Activated CD4-positive, alpha-beta T cell treated with anti-CD3 and anti-CD28 coated beads, Interleukin-2, Interleukin-4, amounts not matched to agents 100 ng/mL and 50 ng/mL, durations not matched to agents 16 hours and 8 hours (primary cell): ENCODE measurements around the gene FAAP20.

Experiments
- DNase-seq: peaks from one replicate; pipeline ENCODE4 v3.0.0-alpha.2; 2020; ENCODE audit warnings: low spot score

FAAP20 gene

GRCh38 chr1:2229911-2230731 lies 35.5 kb upstream of the FAAP20 start:
- no peak for DNase-seq

GRCh38 chr1:2229037-2229864 lies 34.7 kb upstream of the FAAP20 start:
- peak; percentile 68 for DNase-seq

GRCh38 chr1:2228694-2229036 lies 34.1 kb upstream of the FAAP20 start:
- DNase-seq = no peak

DNA sequence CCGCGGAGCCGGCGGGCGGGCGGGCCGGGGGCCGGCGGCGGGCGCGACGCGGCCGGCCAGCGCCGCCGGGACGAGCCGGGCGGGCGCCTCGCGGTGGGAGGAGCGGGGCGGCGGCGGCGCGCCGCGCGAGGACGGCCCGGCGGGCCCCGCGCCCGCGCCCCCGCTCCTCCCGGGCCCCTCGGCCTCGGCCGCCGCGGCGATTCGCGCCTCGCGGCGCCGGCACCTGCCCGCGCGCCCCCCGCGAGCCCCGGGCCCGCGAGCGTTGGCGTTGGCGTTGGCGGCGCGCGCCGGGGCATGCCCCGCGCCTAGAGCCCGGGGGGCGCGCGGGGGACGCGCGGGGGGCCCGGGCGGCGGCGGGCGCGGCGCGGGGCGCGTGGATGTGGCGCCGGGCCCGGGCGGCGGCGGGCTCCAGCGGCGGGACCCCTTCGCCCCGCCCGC lies 33.6 kb upstream of the FAAP20 start, which contains the start of gene SKI:
Gene SKI, plus strand, starts transcription at position 163 of the 438 bp plus-strand sequence. CDS start 448 bp downstream, outside the sequence.
- no peak for DNase-seq

DNA sequence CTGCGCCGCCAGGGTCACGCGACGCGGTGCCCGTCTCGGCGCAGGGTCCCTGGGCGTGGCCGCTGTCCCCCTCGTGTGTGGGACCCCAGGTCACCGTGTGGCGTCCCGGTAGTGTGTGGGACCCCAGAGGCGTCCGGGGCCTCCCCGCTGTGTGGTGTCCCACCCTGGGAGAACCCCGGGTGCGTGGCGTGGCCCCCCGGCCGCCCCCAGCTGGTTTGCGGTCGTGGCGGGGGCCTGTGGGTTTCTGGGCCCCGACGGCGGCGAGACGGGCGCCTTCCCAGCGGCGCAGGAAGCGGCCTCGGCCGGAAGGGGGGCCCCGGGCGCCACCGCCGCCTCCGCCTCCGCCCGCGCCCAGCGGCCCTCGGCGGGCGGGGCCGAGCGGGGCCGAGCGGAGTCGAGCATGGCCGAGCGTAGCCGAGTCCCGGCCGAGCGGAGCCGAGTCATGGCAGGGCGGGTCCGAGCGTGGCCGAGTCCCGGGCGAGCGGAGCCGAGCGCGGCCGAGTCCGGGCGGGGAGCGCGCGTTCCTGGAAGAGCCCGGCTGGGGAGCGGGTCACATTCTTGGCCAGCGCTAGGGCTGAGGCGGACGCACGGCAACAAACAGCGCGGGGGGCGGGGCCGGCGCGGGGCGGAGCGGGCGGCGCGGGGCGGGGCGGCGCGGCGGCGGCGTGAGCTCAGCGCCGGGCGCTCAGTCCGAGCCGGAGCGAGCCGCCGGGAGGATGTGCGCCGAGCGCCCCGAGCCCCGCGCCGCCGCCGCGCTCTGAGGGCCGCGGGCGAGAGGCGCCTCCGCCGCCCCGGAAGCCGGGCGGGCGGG lies 33.0 kb upstream of the FAAP20 start:
- DNase-seq = peak; percentile 97

DNA sequence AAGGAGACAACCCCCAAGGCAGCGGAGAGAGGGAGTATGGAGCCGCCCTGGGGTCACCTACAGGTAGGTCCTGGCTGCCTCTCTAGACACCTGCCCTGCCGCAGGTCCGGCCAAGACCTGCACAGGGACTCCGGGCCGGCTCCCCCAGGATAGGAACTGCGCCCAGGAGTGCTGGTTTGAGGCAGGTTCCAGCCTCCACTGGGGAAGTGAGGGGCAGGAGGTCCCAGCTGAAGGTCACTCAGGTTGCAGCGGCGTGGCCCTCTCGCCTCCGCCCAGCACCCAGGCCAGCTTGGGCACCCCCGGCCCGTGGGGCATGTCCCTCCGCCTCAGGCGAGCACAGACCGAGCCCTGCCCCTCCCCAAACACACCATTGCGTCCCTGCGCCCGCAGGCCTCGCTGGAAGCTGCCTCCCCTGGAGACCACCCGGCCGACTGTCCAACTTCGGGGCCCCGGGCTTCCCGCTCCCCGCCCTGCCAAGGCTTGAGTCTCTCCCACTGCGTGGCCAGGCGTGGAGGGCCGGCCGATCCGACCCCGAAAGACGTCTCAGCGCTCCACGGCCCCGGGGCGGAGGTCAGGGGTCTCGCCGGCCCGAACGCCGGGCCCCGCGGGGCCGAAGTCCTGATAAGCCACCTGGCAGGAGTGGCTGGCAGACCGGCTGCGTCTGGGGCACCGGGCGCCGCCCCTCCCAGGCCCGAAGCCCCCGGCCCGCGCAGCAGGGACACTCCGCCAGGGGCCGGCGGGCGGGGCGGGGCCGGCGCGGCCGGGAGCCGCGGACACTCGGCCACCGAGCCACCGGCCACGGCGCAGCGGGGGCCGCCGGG lies 32.2 kb upstream of the FAAP20 start:
- no peak for DNase-seq

DNA sequence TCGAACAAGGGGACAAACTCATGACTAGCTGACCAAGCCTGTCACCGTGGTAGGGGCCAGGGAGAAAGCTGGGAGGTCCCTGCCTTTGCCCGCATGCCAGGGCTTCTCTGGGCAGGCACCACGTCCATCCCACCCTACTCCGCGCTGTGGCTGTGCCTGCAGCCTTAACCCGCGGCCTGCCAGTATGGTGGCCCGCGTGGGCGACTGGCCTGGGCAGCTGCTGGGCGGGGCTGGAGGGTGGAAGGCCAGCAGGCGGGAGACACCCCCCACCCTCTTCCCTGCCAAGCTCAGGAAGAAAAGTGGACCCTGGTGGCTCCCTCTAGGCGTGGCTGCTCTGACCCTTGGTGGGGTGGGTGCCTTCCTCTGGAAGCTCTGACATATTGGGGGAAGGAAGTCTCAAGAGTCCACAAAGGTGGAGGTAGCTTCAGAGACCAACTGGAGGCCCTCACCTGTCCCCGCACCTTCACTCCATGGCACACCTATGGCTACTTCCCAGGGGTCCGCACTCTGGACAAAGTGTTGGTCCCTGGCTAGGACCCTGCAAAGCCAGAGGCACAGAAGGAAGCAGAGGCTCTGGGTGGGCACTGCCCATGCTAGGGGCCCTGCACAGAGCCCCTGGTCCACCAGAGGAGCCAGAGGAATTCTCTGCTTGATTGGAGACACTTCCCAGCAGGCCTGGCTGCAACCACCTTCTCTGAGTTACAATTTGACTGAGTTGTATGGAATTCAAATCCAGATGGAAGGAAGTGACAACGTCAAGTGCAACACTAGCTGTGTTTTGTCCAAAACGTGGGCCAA lies 30.3 kb upstream of the FAAP20 start:
- no peak for DNase-seq

GRCh38 chr1:2224170-2224584 lies 29.6 kb upstream of the FAAP20 start:
- DNase-seq = no peak

GRCh38 chr1:2221271-2221670 lies 26.7 kb upstream of the FAAP20 start:
- DNase-seq = no peak

GRCh38 chr1:2216767-2217058 lies 22.1 kb upstream of the FAAP20 start:
- DNase-seq = no peak

DNA sequence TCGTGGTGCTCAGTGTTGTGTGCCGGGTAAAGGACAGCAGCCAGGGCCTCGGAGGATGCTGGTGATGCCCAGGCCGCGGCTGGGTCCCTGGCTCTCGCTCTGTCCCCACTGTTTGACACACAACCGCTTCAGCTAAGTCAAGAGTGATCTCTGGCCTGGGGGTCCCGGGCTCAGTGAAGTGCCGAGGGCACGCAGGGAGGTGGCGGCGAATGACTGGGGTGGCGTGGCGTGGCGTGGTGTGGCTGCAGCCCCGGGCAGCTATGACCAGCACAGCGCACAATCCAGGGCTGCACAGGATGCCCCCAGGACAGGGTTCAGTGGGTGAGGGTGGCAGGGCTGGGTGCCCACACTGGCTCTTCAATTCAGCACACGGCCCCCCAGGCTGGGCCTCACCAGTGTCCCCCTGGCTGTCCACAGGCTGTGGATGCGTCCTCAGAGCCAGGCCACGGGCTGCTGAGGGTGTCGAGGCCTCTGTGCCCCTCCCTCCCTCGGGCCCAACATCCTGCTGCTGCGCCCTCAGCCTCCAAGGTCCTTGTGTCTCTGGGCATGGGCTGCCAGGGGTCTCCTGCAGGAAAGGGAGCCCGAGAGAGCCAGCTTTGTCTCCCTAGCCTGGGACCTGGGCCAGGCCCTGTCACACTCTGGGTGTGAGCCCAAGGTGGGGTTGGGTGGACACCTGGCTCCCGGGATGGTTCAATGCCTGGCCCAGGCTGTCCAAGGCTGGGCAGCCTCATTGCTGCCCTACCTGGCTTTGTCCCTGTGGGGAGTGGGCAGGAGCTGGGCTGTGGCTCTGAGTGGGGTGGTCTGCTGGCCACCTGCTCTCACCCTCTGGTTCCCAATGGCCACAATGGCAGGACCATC lies 21.6 kb upstream of the FAAP20 start:
- no peak for DNase-seq

- DNase-seq = no peak
These were observed 20.8 kb upstream of the FAAP20 start for GRCh38 chr1:2215329-2215728.

- DNase-seq = no peak
These were observed 20.1 kb upstream of the FAAP20 start for GRCh38 chr1:2214541-2215241.

DNA sequence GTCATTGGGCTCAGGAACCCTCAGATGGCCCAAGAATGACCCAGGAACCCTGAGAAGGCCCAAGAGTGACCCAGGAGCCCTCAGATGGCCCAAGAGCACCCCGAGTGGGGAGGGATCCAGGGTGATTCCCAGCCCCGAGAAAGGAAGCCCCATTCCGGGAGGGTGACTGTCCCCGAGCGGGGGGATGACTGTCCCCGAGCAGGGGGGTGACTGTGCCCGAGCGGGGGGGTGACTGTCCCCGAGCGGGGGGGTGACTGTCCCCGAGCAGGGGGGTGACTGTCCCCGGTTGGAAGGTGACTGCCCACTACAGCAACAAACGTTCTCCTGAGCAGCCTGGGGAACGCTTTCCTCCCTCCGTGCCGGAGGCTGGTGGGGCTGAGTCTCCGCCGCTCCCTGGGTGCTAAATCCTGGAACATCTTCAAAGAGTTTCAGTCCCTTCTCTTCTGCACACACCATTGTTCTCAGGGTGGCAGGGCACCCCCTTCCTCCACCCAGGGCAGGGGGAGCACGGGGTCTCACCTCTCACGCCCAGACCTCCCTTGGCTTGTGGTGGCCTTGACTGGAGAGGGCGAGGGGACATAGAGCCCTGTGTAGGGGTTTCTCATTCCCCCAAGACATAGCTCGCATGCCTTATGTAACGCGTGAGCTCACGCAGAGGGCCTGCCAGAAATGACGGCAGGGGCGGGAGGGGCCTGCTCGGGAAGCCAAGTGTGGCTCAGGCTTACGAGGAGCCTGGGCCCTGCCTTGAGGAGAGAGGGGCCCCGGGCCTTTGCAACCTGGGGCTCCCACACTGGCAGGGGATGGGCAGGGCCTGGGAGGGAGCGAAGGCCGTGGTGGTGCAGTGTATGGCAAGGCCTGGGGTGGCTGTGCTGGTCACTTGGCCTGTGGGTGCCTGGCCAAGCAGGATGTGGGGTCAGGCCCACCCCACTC lies 19.3 kb upstream of the FAAP20 start:
- no peak for DNase-seq

DNA sequence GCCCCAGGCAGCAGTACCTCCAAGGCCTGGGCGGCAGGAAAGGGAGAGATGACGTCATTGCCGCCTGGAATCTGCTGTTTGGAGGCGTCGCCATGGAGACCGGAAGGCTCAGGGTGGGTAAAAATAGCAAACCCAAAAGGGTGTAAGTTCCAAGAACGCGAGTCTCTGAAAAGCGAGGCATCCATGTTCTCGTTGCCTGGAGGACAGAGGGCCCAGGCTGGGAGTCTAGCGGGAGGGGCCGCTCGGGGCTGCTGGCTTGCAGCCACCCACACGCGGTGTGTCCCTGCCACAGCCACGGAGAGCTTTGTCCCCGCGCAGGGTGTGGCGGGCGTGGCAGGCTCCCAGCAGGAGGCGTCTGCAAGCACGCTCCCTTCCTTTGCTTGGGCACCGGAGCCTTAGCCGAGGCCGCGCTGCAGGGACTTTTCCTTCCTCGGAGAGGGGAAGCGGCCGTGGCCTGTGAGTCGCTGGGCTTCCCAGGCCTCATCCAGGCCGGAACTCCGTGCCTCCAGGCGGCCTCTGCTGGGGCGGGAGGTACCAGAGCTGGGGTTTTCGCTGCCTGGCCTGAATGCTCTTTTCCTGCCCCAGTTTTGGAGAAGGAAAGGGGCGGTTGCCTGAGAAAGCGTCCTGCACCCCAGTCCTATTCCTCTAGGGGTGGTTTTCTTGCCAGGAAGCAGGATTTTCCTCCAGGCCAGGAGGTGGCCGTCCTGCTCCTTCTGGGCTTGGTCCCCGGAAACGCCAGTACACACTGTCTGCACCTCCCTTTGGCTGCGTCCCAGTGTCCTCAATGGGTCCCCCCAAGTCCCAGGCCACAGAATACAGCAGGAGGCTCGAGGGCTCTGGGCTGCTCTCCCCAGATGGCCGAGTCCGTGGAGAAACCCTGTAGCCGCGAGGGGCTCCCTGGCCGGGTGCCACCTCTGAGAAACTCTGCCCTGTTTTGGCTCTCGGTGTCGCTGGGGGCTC lies 18.2 kb upstream of the FAAP20 start:
- peak; percentile 44 for DNase-seq

DNA sequence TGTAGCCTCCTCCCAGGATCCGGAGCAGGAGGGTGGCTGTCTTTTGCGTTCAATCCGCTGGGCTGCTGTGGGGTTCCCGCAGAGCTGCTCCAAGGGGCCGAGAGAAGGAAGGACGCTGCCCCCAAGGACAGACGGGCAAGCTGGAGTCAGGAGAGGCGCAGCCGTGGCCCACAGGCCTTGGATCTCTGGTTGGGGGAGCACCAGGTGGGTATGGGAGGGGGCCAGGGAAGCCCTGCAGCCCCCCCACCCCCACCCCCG lies 17.6 kb upstream of the FAAP20 start:
- DNase-seq = no peak

GRCh38 chr1:2210786-2211185 lies 16.2 kb upstream of the FAAP20 start:
- no peak for DNase-seq
